ENCODE data around the gene PAQR6. TPM values are rescaled to one million over a fixed set of nuclear protein-coding genes. Genes with fewer than 3 reads are reported as not detected.

Gene PAQR6
- polyA plus RNA-seq, 6 donors from 2014 or later: not detected

GRCh38 chr1:156241311-156241811 lies 6.5 kb downstream of the PAQR6 start:
- H3K27me3 Mint-ChIP-seq: peaks cover 0 to 23% (median 10%) of the 10 kb centered on the region in 3 donors
- no peaks in the 10 kb centered on the region for H3K9me3 Mint-ChIP-seq
- H3K4me1 Mint-ChIP-seq: peaks cover 13 to 18% (median 16%) of the 10 kb centered on the region in 3 donors
- no peak overlapping the region for H3K4me3 Mint-ChIP-seq
- no peak overlapping the region for H3K27ac Mint-ChIP-seq
- no peak for ATAC-seq (ENCODE audit: low read depth in 2 of 2)
- H3K36me3 Mint-ChIP-seq: peaks cover 4 to 25% of the 10 kb centered on the region in 2 donors
- DNase-seq: no peak

GRCh38 chr1:156238248-156238647 lies 9.6 kb downstream of the PAQR6 start:
- H3K4me1 Mint-ChIP-seq: peaks cover 0 to 1% (median 0%) of the 10 kb centered on the region in 3 donors
- H3K9me3 Mint-ChIP-seq: no peaks in the 10 kb centered on the region
- H3K4me3 Mint-ChIP-seq: no peak overlapping the region
- H3K27ac Mint-ChIP-seq: no peak overlapping the region
- ATAC-seq (ENCODE audit: low read depth in 2 of 2) (no peak), DNase-seq (no peak)
- peaks cover 4 to 25% of the 10 kb centered on the region in 2 donors for H3K36me3 Mint-ChIP-seq
- no peaks in the 10 kb centered on the region for H3K27me3 Mint-ChIP-seq

- DNase-seq: no peak
- Mint-ChIP-seq H3K4me1 (peaks cover 0 to 1% (median 0%) of the 10 kb centered on the region in 3 donors), H3K36me3 (peaks cover 4 to 25% of the 10 kb centered on the region in 2 donors), H3K27me3 (no peaks in the 10 kb centered on the region), H3K27ac (no peak overlapping the region), H3K9me3 (no peaks in the 10 kb centered on the region), H3K4me3 (no peak overlapping the region)
- no peak for ATAC-seq (ENCODE audit: low read depth in 2 of 2)
Observed at GRCh38 chr1:156236164-156236563, 11.7 kb downstream of the PAQR6 start.

GRCh38 chr1:156233426-156234127 lies 14.3 kb downstream of the PAQR6 start:
- Mint-ChIP-seq H3K27ac (no peak overlapping the region), H3K36me3 (peaks cover 0 to 13% of the 10 kb centered on the region in 2 donors), H3K9me3 (no peaks in the 10 kb centered on the region), H3K4me3 (peak overlapping the region in 2 of 8 donors; percentile 6 to 35), H3K27me3 (no peaks in the 10 kb centered on the region), H3K4me1 (peaks cover 0 to 1% (median 0%) of the 10 kb centered on the region in 3 donors)
- DNase-seq: no peak
- no peak for ATAC-seq (ENCODE audit: low read depth in 2 of 2)

GRCh38 chr1:156232201-156232894 lies 15.5 kb downstream of the PAQR6 start:
- peaks cover 0 to 12% of the 10 kb centered on the region in 2 donors for H3K36me3 Mint-ChIP-seq
- ATAC-seq (ENCODE audit: low read depth in 2 of 2) (no peak), DNase-seq (no peak)
- no peak overlapping the region for H3K4me3 Mint-ChIP-seq
- no peaks in the 10 kb centered on the region for H3K9me3 Mint-ChIP-seq
- no peaks in the 10 kb centered on the region for H3K27me3 Mint-ChIP-seq
- peak overlapping the region in 1 of 6 donors; percentile 63 for H3K27ac Mint-ChIP-seq
- H3K4me1 Mint-ChIP-seq: peaks cover 0 to 1% (median 0%) of the 10 kb centered on the region in 3 donors

- DNase-seq (no peak), ATAC-seq (ENCODE audit: low read depth in 2 of 2) (no peak)
- Mint-ChIP-seq H3K4me3 (no peak overlapping the region), H3K9me3 (no peaks in the 10 kb centered on the region), H3K36me3 (peaks cover 0 to 8% of the 10 kb centered on the region in 2 donors), H3K27ac (peak overlapping the region in 1 of 6 donors; percentile 12), H3K27me3 (no peaks in the 10 kb centered on the region), H3K4me1 (peaks cover 2 to 3% (median 2%) of the 10 kb centered on the region in 3 donors)
Observed at GRCh38 chr1:156230473-156230837, 17.4 kb downstream of the PAQR6 start.

GRCh38 chr1:156229809-156230472 lies 17.9 kb downstream of the PAQR6 start:
- DNase-seq (no peak), ATAC-seq (ENCODE audit: low read depth in 2 of 2) (no peak)
- Mint-ChIP-seq H3K36me3 (peaks cover 0 to 13% of the 10 kb centered on the region in 2 donors), H3K27me3 (no peaks in the 10 kb centered on the region), H3K4me1 (peaks cover 5 to 6% (median 5%) of the 10 kb centered on the region in 3 donors), H3K4me3 (no peak overlapping the region), H3K9me3 (no peaks in the 10 kb centered on the region), H3K27ac (peak overlapping the region in 1 of 6 donors; percentile 15)

GRCh38 chr1:156228501-156228900 lies 19.4 kb downstream of the PAQR6 start:
- Mint-ChIP-seq H3K9me3 (no peaks in the 10 kb centered on the region), H3K36me3 (peaks cover 4 to 18% of the 10 kb centered on the region in 2 donors), H3K27me3 (no peaks in the 10 kb centered on the region), H3K4me3 (no peak overlapping the region), H3K27ac (peak overlapping the region in 3 of 6 donors; percentile 9 to 68 (median 16)), H3K4me1 (peaks cover 3 to 8% (median 6%) of the 10 kb centered on the region in 3 donors)
- ATAC-seq (ENCODE audit: low read depth in 2 of 2) (no peak), DNase-seq (no peak)

GRCh38 chr1:156226782-156227181 lies 21.1 kb downstream of the PAQR6 start:
- no peak overlapping the region for H3K4me3 Mint-ChIP-seq
- H3K36me3 Mint-ChIP-seq: peaks cover 9 to 32% of the 10 kb centered on the region in 2 donors
- no peak for ATAC-seq (ENCODE audit: low read depth in 2 of 2)
- H3K27me3 Mint-ChIP-seq: no peaks in the 10 kb centered on the region
- peak overlapping the region in 1 of 6 donors; percentile 45 for H3K27ac Mint-ChIP-seq
- H3K4me1 Mint-ChIP-seq: peaks cover 3 to 14% (median 10%) of the 10 kb centered on the region in 3 donors
- no peaks in the 10 kb centered on the region for H3K9me3 Mint-ChIP-seq
- no peak for DNase-seq

- Mint-ChIP-seq H3K4me1 (peaks cover 4 to 19% (median 12%) of the 10 kb centered on the region in 3 donors), H3K4me3 (no peak overlapping the region), H3K36me3 (peaks cover 13 to 38% of the 10 kb centered on the region in 2 donors), H3K9me3 (no peaks in the 10 kb centered on the region), H3K27me3 (no peaks in the 10 kb centered on the region), H3K27ac (peak overlapping the region in 2 of 6 donors; percentile 45 to 63)
- DNase-seq (no peak), ATAC-seq (ENCODE audit: low read depth in 2 of 2) (no peak)
Observed at GRCh38 chr1:156226116-156226538, 21.7 kb downstream of the PAQR6 start.

- Mint-ChIP-seq H3K9me3 (no peaks in the 10 kb centered on the region), H3K4me1 (peaks cover 7 to 22% (median 12%) of the 10 kb centered on the region in 3 donors), H3K27ac (peak overlapping the region in 2 of 6 donors; percentile 50 to 61), H3K27me3 (no peaks in the 10 kb centered on the region), H3K36me3 (peaks cover 16 to 43% of the 10 kb centered on the region in 2 donors), H3K4me3 (no peak overlapping the region)
- no peak for ATAC-seq (ENCODE audit: low read depth in 2 of 2)
- DNase-seq: no peak
Observed at GRCh38 chr1:156225677-156226014, 22.2 kb downstream of the PAQR6 start.

GRCh38 chr1:156221986-156222692 lies 25.7 kb downstream of the PAQR6 start:
- no peak for DNase-seq
- H3K36me3 Mint-ChIP-seq: peaks cover 16 to 45% of the 10 kb centered on the region in 2 donors
- peak overlapping the region in 1 of 6 donors; percentile 27 for H3K27ac Mint-ChIP-seq
- H3K4me1 Mint-ChIP-seq: peaks cover 25 to 32% (median 26%) of the 10 kb centered on the region in 3 donors
- no peaks in the 10 kb centered on the region for H3K27me3 Mint-ChIP-seq
- H3K9me3 Mint-ChIP-seq: no peaks in the 10 kb centered on the region
- no peak overlapping the region for H3K4me3 Mint-ChIP-seq
- no peak for ATAC-seq (ENCODE audit: low read depth in 2 of 2)

- peaks cover 22 to 30% (median 23%) of the 10 kb centered on the region in 3 donors for H3K4me1 Mint-ChIP-seq
- DNase-seq (no peak), ATAC-seq (ENCODE audit: low read depth in 2 of 2) (no peak)
- peaks cover 16 to 40% of the 10 kb centered on the region in 2 donors for H3K36me3 Mint-ChIP-seq
- no peak overlapping the region for H3K4me3 Mint-ChIP-seq
- no peaks in the 10 kb centered on the region for H3K27me3 Mint-ChIP-seq
- no peaks in the 10 kb centered on the region for H3K9me3 Mint-ChIP-seq
- H3K27ac Mint-ChIP-seq: peak overlapping the region in 1 of 6 donors; percentile 60
Observed at GRCh38 chr1:156220226-156220625, 27.6 kb downstream of the PAQR6 start.

Data from naive B cell (primary cell).